H1 (cell line): ENCODE data around the gene RAB11FIP3. TPM values are rescaled to one million over a fixed set of nuclear protein-coding genes. Genes with fewer than 3 reads are reported as not detected.
A peak's percentile ranks its signal among the peaks of the same experiment; 100 is the strongest.
"Not testable (repeated sequence)": the region's sequence is repeated elsewhere in the genome, so short reads cannot be mapped to it uniquely, and the experiment has no call there.

Experiments used
- CTCF ChIA-PET: fragments of 300-600 bp; sonication (Branson Sonifier 250); formaldehyde crosslinking; loops from one replicate; lab custom pipeline; 2021; ENCODE audit not compliant: partially characterized antibody; lab: Charles Lee
- POLR2A ChIA-PET: fragments of 300-600 bp; sonication (Branson Sonifier 250); formaldehyde crosslinking; loops from one replicate; lab custom pipeline; 2021; ENCODE audit warnings: inconsistent platforms; ENCODE audit not compliant: partially characterized antibody; lab: Charles Lee
- DNase-seq, 2 experiments: peaks; one replicate each; pipeline versions ENCODE4 v3.0.0 to v3.0.0-alpha.2; 2010 to 2022; ENCODE audit warnings: low spot score in 2 of 2, low read depth in 1 of 2, mixed read lengths in 1 of 2
- FAIRE-seq: peaks from 2 replicates; lab custom pipeline; 2011; peaks lifted over from hg19 to GRCh38; lab: Jason Lieb, UNC
- H2AFZ ChIP-seq: 2 replicates; pipeline ENCODE4 v1.8.1; 2012; ENCODE audit warnings: low read length, inconsistent platforms
- H2AK5ac ChIP-seq: 2 replicates; pipeline ENCODE4 v1.6.1; 2013; ENCODE audit warnings: low read depth, low read length
- H2BK120ac ChIP-seq: replicated peaks from 2 replicates; pipeline ENCODE3; 2013; ENCODE audit warnings: low read depth, low read length, inconsistent platforms
- H2BK12ac ChIP-seq: 2 replicates; pipeline ENCODE4 v1.6.1; 2013; ENCODE audit warnings: low read depth, low read length
- H2BK15ac ChIP-seq: 2 replicates; pipeline ENCODE4 v1.6.1; 2013; ENCODE audit warnings: low read length
- H2BK20ac ChIP-seq: 2 replicates; pipeline ENCODE4 v1.6.1; 2013; ENCODE audit warnings: low read length
- H2BK5ac ChIP-seq: 2 replicates; pipeline ENCODE4 v1.6.1; 2013; ENCODE audit warnings: low read depth, low read length
- H3K14ac ChIP-seq: 2 replicates; pipeline ENCODE4 v1.6.1; 2013; ENCODE audit warnings: inconsistent platforms; ENCODE audit not compliant: insufficient read length
- H3K18ac ChIP-seq: 2 replicates; pipeline ENCODE4 v1.6.1; 2013; ENCODE audit warnings: low read length; ENCODE audit errors: extremely low read depth
- H3K23ac ChIP-seq: 2 replicates; pipeline ENCODE4 v1.6.1; 2013; ENCODE audit warnings: inconsistent platforms; ENCODE audit not compliant: insufficient read length
- H3K23me2 ChIP-seq: 2 replicates; pipeline ENCODE4 v1.6.1; 2013; ENCODE audit warnings: low read depth, low read length
- H3K27ac ChIP-seq: 2 replicates; pipeline ENCODE4 v1.6.1; 2011; ENCODE audit warnings: low read depth, low read length, inconsistent platforms
- H3K27me3 ChIP-seq, 4 experiments: replicated peaks in 1 of 4; 1 replicate in 1 of 4; 2 replicates in 3 of 4; pipeline versions ENCODE4 v1.6.1 to v1.8.1; 2011 to 2013; ENCODE audit warnings: low read length in 3 of 4, mild to moderate bottlenecking in 3 of 4, inconsistent platforms in 2 of 4, mixed read lengths in 2 of 4, moderate library complexity in 1 of 4; ENCODE audit not compliant: control insufficient read depth in 3 of 4, insufficient read depth in 3 of 4; ENCODE audit errors: extremely low read depth in 1 of 4
- H3K36me3 ChIP-seq, 4 experiments: 2 replicates each; pipeline versions ENCODE4 v1.6.1 to v1.8.1; 2011 to 2013; ENCODE audit warnings: mild to moderate bottlenecking in 4 of 4, low read length in 3 of 4, moderate library complexity in 2 of 4, control low read depth in 1 of 4, inconsistent platforms in 1 of 4; ENCODE audit not compliant: insufficient read depth in 4 of 4, control insufficient read depth in 2 of 4
- H3K4ac ChIP-seq: replicated peaks from 2 replicates; pipeline ENCODE3; 2013; ENCODE audit warnings: low read length, low read depth, mixed read lengths, inconsistent platforms; ENCODE audit not compliant: insufficient read length
- H3K4me1 ChIP-seq, 4 experiments: replicated peaks in 1 of 4; 1 replicate in 1 of 4; 2 replicates in 3 of 4; pipeline versions ENCODE4 v1.6.1 to v1.8.1; 2011 to 2013; ENCODE audit warnings: low read length in 3 of 4, inconsistent platforms in 2 of 4, mixed read lengths in 1 of 4; ENCODE audit not compliant: insufficient read depth in 4 of 4, control insufficient read depth in 3 of 4
- H3K4me2 ChIP-seq, 2 experiments: 2 replicates each; pipeline versions ENCODE4 v1.6.1 to v1.8.1; 2011 to 2013; ENCODE audit warnings: low read depth in 2 of 2, low read length in 2 of 2, control low read depth in 1 of 2, inconsistent platforms in 1 of 2, mild to moderate bottlenecking in 1 of 2; ENCODE audit not compliant: insufficient read depth in 1 of 2
- H3K4me3 ChIP-seq, 4 experiments: fragments of 200-600, 300-600 bp in 1 of 4; sonication (generic), shearing (Covaris generic), sonication (Bioruptor Twin) in 1 of 4; 2 replicates each; pipeline versions ENCODE4 v1.5.1 to v1.8.1; 2011 to 2016; ENCODE audit warnings: low read length in 4 of 4, low read depth in 3 of 4, control low read depth in 2 of 4, inconsistent platforms in 2 of 4, mild to moderate bottlenecking in 2 of 4, mixed read lengths in 1 of 4, moderate library complexity in 1 of 4; ENCODE audit not compliant: insufficient read depth in 2 of 4; ENCODE audit errors: extremely low read depth in 1 of 4
- H3K56ac ChIP-seq: replicated peaks from 2 replicates; pipeline ENCODE3; 2013; ENCODE audit warnings: low read depth, mild to moderate bottlenecking, mixed read lengths, low read length, inconsistent platforms; ENCODE audit not compliant: insufficient read length
- H3K79me1 ChIP-seq: 2 replicates; pipeline ENCODE4 v1.6.1; 2013; ENCODE audit warnings: low read depth, low read length, control low read depth
- H3K79me2 ChIP-seq, 2 experiments: 2 replicates each; pipeline versions ENCODE4 v1.6.1 to v1.8.1; 2012 to 2013; ENCODE audit warnings: low read length in 2 of 2, mild to moderate bottlenecking in 2 of 2, inconsistent platforms in 1 of 2; ENCODE audit not compliant: insufficient read depth in 2 of 2, control insufficient read depth in 1 of 2
- H3K9ac ChIP-seq, 4 experiments: replicated peaks in 1 of 4; 1 replicate in 1 of 4; 2 replicates in 3 of 4; pipeline versions ENCODE4 v1.6.1 to v1.8.1; 2011 to 2013; ENCODE audit warnings: low read depth in 3 of 4, low read length in 3 of 4, control low read depth in 2 of 4, mild to moderate bottlenecking in 2 of 4, moderate library complexity in 2 of 4, inconsistent platforms in 1 of 4; ENCODE audit errors: extremely low read depth in 1 of 4
- H3K9me3 ChIP-seq, 2 experiments: 2 replicates each; pipeline versions ENCODE4 v1.6.1 to v1.8.1; 2012 to 2013; ENCODE audit warnings: mild to moderate bottlenecking in 2 of 2, moderate library complexity in 2 of 2, control low read depth in 1 of 2, inconsistent platforms in 1 of 2, low read depth in 1 of 2, low read length in 1 of 2, mixed read lengths in 1 of 2; ENCODE audit not compliant: insufficient read depth in 2 of 2
- H4K20me1 ChIP-seq, 2 experiments: replicated peaks in 1 of 2; 2 replicates each; pipeline versions ENCODE3 to v1.8.1; 2011 to 2013; ENCODE audit warnings: inconsistent platforms in 2 of 2, low read length in 2 of 2, mild to moderate bottlenecking in 1 of 2; ENCODE audit not compliant: insufficient read depth in 2 of 2, control insufficient read depth in 1 of 2
- H4K5ac ChIP-seq: 2 replicates; pipeline ENCODE4 v1.6.1; 2013; ENCODE audit warnings: low read length, low read depth, mixed read lengths, inconsistent platforms; ENCODE audit not compliant: insufficient read length
- H4K8ac ChIP-seq: 2 replicates; pipeline ENCODE4 v1.8.0; 2013; ENCODE audit warnings: mild to moderate bottlenecking, moderate library complexity, low read length, inconsistent platforms; ENCODE audit not compliant: insufficient read depth; ENCODE audit errors: extremely low read depth
- H4K91ac ChIP-seq: replicated peaks from 2 replicates; pipeline ENCODE3; 2013; ENCODE audit warnings: low read length, mixed read lengths, inconsistent platforms; ENCODE audit not compliant: insufficient read length
- WGBS, 2 experiments: shearing (Covaris generic) in 1 of 2; methylation state at CpG; one replicate each; pipeline versions ENCODE4 v1.1.6 to v1.1.7; 2013 to 2015; ENCODE audit warnings: low lambda C conversion rate in 2 of 2, mixed read lengths in 2 of 2, inconsistent platforms in 1 of 2, low coverage in 1 of 2, missing lambda C conversion rate in 1 of 2; ENCODE audit not compliant: insufficient replicate concordance in 2 of 2, insufficient coverage in 1 of 2, insufficient read length in 1 of 2; ENCODE audit errors: extremely low coverage in 1 of 2, missing lambda C conversion rate in 1 of 2; 5-methylcytosine and 5-hydroxymethylcytosine counted together
- polyA plus RNA-seq, 7 experiments: library from polyadenylated mRNA; depleted of rRNA in 3 of 7; stranded (reverse) in 5 of 7; unstranded in 2 of 7; fragments of >200 nt in 5 of 7; fragments of 200-250 nt in 2 of 7; gene quantifications; 1 replicate in 5 of 7; 2 replicates in 1 of 7; 4 replicates in 1 of 7; pipeline versions ENCODE4 v1.2.1 to v1.2.3, GENCODE V29; 2011 to 2013; ENCODE audit warnings: missing spikeins in 2 of 7, mixed read lengths in 2 of 7
- total RNA-seq: library from RNA; stranded (reverse); fragmentation: NEBNext Ultra II Directional; extraction: Animal tissue kit (Norgen Biotek cat#: 25700); gene quantifications from 2 replicates; pipeline ENCODE4 v1.2.1, GENCODE V29; 2021

RAB11FIP3 gene
- total and polyA plus RNA-seq, 2 of the 8 experiments (the other 6 are each of a cell fraction or from before 2014, with no cell fraction given): 9.3 to 35.2 TPM

DNA sequence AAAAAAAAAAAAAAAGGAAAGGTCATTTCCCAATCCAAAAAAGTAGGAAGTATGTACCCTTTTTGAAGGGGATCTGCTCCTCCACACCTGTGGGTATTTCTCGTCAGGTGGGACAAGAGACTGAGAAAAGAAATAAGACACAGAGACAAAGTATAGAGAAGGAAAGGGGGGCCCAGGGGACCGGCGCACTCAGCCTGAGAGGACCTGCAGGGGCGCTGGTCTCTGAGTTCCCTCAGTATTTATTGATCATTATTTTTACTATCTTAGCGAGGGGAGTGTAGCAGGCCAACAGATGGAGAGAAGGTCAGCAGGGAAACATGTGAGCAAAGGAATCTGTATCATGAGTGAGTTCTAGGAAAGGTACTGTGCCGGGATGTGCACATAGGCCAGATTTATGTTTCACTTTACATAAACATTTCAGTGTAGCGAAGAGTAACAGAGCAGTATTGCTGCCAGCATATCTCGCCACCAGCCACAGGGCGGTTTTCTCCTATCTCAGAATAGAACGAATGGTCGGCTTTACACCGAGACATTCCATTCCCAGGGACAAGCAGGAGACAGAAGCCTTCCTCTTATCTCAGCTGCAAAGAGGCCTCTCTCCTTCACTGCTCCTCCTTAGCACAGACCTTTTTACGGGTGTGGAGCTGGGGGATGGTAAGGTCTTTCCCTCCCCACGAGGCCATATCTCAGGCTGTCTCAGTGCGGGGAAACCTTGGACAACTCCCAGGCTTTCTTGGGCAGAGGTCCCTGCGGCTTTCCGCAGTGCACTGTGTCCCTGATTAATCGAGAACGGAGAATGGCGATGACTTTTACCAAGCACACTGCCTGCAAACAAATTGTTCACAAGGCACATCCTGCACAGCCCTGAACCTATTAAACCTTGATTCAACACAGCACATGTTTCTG is 37.4 kb upstream of the RAB11FIP3 start:
- H3K4me2 ChIP-seq, H3K14ac ChIP-seq, H3K9me3 ChIP-seq, H3K27me3 ChIP-seq, H2BK20ac ChIP-seq, H2BK120ac ChIP-seq, H4K5ac ChIP-seq, H3K23ac ChIP-seq, FAIRE-seq, H3K9ac ChIP-seq, H4K20me1 ChIP-seq, H4K8ac ChIP-seq, H3K4me3 ChIP-seq, H2AFZ ChIP-seq, H2BK5ac ChIP-seq, H2AK5ac ChIP-seq, H3K79me2 ChIP-seq, H3K27ac ChIP-seq, H3K36me3 ChIP-seq, H3K18ac ChIP-seq, DNase-seq, H3K79me1 ChIP-seq, H4K91ac ChIP-seq, H3K23me2 ChIP-seq, H2BK12ac ChIP-seq, H3K4ac ChIP-seq, H3K56ac ChIP-seq: not testable (repeated sequence)
- 0 out of 2 replicates have a peak overlapping the region, but pooled peaks have one; percentile 40 for H2BK15ac ChIP-seq
- CTCF ChIA-PET: interaction anchor here (0.6 to 1.6 kb wide), 7 partner anchors 20 to 294 kb away, joined by 3 to 6 read pairs (median 3); no protein-coding TSS in a partner anchor
- 90% methylated on average over 20 of the region's 20 CpGs; no CpG with 5 or more reads in 1 of the 2 experiments for WGBS, 2 experiments
- peaks cover 3 to 11% (median 9%) of the 10 kb centered on the region in 4 experiments for H3K4me1 ChIP-seq
- POLR2A ChIA-PET: interaction anchor here (0.7 to 7.3 kb wide), 4 partner anchors 10 to 1577 kb away, joined by 3 to 67 read pairs (median 4); partner anchors contain the start of genes NME4 and RPS2
